Astrocyte (in vitro differentiated cells and primary cell): ENCODE data around the gene TEX22. TPM values are rescaled to one million over a fixed set of nuclear protein-coding genes. Genes with fewer than 3 reads are reported as not detected.

Experiments
- DNase-seq: peaks from one replicate; pipeline ENCODE4 v3.0.0-alpha.2; 2010; ENCODE audit warnings: low read depth
- FAIRE-seq: peaks from 2 replicates; lab custom pipeline; 2011; peaks lifted over from hg19 to GRCh38; lab: Jason Lieb, UNC
- H2AFZ ChIP-seq: 2 replicates; pipeline ENCODE4 v1.6.0; 2012; ENCODE audit warnings: low read depth, low read length, inconsistent platforms
- H3K27ac ChIP-seq: 2 replicates; pipeline ENCODE4 v1.5.1; 2011; ENCODE audit warnings: low read depth, low read length, inconsistent platforms
- H3K27me3 ChIP-seq: 2 replicates; pipeline ENCODE4 v1.6.0; 2011; ENCODE audit warnings: low read length, inconsistent platforms; ENCODE audit not compliant: insufficient read depth
- H3K36me3 ChIP-seq: 2 replicates; pipeline ENCODE4 v1.5.1; 2011; ENCODE audit warnings: low read length, inconsistent platforms; ENCODE audit not compliant: insufficient read depth
- H3K4me1 ChIP-seq: 2 replicates; pipeline ENCODE4 v1.5.1; 2011; ENCODE audit warnings: low read length, inconsistent platforms; ENCODE audit not compliant: insufficient read depth
- H3K4me2 ChIP-seq: 2 replicates; pipeline ENCODE4 v1.6.0; 2012; ENCODE audit warnings: low read length, inconsistent platforms
- H3K4me3 ChIP-seq: 2 replicates; pipeline ENCODE4 v1.5.1; 2011; ENCODE audit warnings: low read depth, mild to moderate bottlenecking, low read length, inconsistent platforms; ENCODE audit not compliant: insufficient read depth
- H3K79me2 ChIP-seq: 2 replicates; pipeline ENCODE4 v1.6.0; 2012; ENCODE audit warnings: mild to moderate bottlenecking, low read length, inconsistent platforms; ENCODE audit not compliant: insufficient read depth
- H3K9ac ChIP-seq: 2 replicates; pipeline ENCODE4 v1.6.0; 2012; ENCODE audit warnings: mild to moderate bottlenecking, low read length, inconsistent platforms
- H3K9me3 ChIP-seq: 2 replicates; pipeline ENCODE4 v1.5.1; 2012; ENCODE audit warnings: low read depth, mild to moderate bottlenecking, low read length, inconsistent platforms; ENCODE audit not compliant: insufficient read depth
- H4K20me1 ChIP-seq: 2 replicates; pipeline ENCODE4 v1.6.0; 2012; ENCODE audit warnings: low read length, inconsistent platforms; ENCODE audit not compliant: insufficient read depth
- H3K27ac Mint-ChIP-seq: one replicate; pipeline ENCODE4 v1.8.0; 2021; ENCODE audit warnings: mild to moderate bottlenecking, mixed read lengths; ENCODE audit not compliant: unreplicated experiment
- H3K27me3 Mint-ChIP-seq: one replicate; pipeline ENCODE4 v1.8.0; 2021; ENCODE audit warnings: low read depth, mixed read lengths; ENCODE audit not compliant: unreplicated experiment
- H3K36me3 Mint-ChIP-seq: one replicate; pipeline ENCODE4 v1.8.0; 2021; ENCODE audit warnings: low read depth, mixed read lengths; ENCODE audit not compliant: unreplicated experiment
- H3K4me1 Mint-ChIP-seq: one replicate; pipeline ENCODE4 v1.8.0; 2021; ENCODE audit warnings: low read depth, mixed read lengths; ENCODE audit not compliant: unreplicated experiment
- H3K4me3 Mint-ChIP-seq: one replicate; pipeline ENCODE4 v1.8.0; 2021; ENCODE audit warnings: mild to moderate bottlenecking, moderate library complexity, mixed read lengths; ENCODE audit not compliant: unreplicated experiment
- H3K9me3 Mint-ChIP-seq: one replicate; pipeline ENCODE4 v1.8.0; 2021; ENCODE audit warnings: mild to moderate bottlenecking, mixed read lengths; ENCODE audit not compliant: unreplicated experiment
- CTCF ChIP-seq: IDR thresholded peaks from 2 replicates; pipeline ENCODE4 v1.5.1; 2011; ENCODE audit warnings: low read depth, mild to moderate bottlenecking, inconsistent platforms, low read length, moderate library complexity; ENCODE audit not compliant: insufficient read depth
- EZH2 ChIP-seq: IDR thresholded peaks from 2 replicates; pipeline ENCODE4 v1.6.1; 2012; ENCODE audit warnings: mild to moderate bottlenecking, low read length, inconsistent platforms; ENCODE audit not compliant: insufficient read depth
- total RNA-seq: library from RNA; stranded (reverse); gene quantifications from 2 replicates; pipeline ENCODE4 v1.2.1, GENCODE V29; 2021

TEX22 gene
- total RNA-seq, 1 donor from 2014 or later = 1.2 TPM

- Mint-ChIP-seq H3K9me3 (no peaks in the 10 kb centered on the region), H3K36me3 (peaks cover 7% of the 10 kb centered on the region), H3K27me3 (no peaks in the 10 kb centered on the region), H3K4me1 (no peaks in the 10 kb centered on the region), H3K27ac (no peak overlapping the region), H3K4me3 (no peak overlapping the region)
- no peak for FAIRE-seq
- TF ChIP-seq CTCF (no peak), EZH2 (no peak)
- Histone ChIP-seq H3K27ac (no peak overlapping the region), H3K4me1 (no peaks in the 10 kb centered on the region), H3K27me3 (no peaks in the 10 kb centered on the region), H3K79me2 (no peaks in the 10 kb centered on the region), H3K9ac (no peak overlapping the region), H4K20me1 (no peaks in the 10 kb centered on the region), H3K4me2 (no peak overlapping the region), H3K4me3 (no peak overlapping the region), H3K9me3 (no peaks in the 10 kb centered on the region), H3K36me3 (peaks cover 2% of the 10 kb centered on the region), H2AFZ (no peak overlapping the region)
- DNase-seq = no peak
Observed at GRCh38 chr14:105385698-105386365, 12.5 kb upstream of the TEX22 start.

GRCh38 chr14:105386581-105387529 is 11.5 kb upstream of the TEX22 start:
- no peaks in the 10 kb centered on the region for H3K9me3 Mint-ChIP-seq
- no peak overlapping the region for H3K4me2 ChIP-seq
- H3K27me3 Mint-ChIP-seq = no peaks in the 10 kb centered on the region
- H3K27ac Mint-ChIP-seq = no peak overlapping the region
- DNase-seq = no peak
- no peak overlapping the region for H3K9ac ChIP-seq
- no peaks in the 10 kb centered on the region for H3K27me3 ChIP-seq
- no peaks in the 10 kb centered on the region for H4K20me1 ChIP-seq
- no peak overlapping the region for H3K4me3 ChIP-seq
- no peak for FAIRE-seq
- H3K4me1 ChIP-seq = no peaks in the 10 kb centered on the region
- H3K4me1 Mint-ChIP-seq = no peaks in the 10 kb centered on the region
- no peak overlapping the region for H3K27ac ChIP-seq
- H3K4me3 Mint-ChIP-seq = no peak overlapping the region
- no peaks in the 10 kb centered on the region for H3K79me2 ChIP-seq
- no peaks in the 10 kb centered on the region for H3K9me3 ChIP-seq
- peaks cover 7% of the 10 kb centered on the region for H3K36me3 Mint-ChIP-seq
- peaks cover 2% of the 10 kb centered on the region for H3K36me3 ChIP-seq
- TF ChIP-seq EZH2 (no peak), CTCF (no peak)
- no peak overlapping the region for H2AFZ ChIP-seq
